Measurements from ENCODE around the gene C6orf136. TPM values are rescaled to one million over a fixed set of nuclear protein-coding genes. Genes with fewer than 3 reads are reported as not detected.

The C6orf136 gene
- total and polyA plus RNA-seq, 9 of the 15 experiments (the other 6 are each of a cell fraction or from before 2014, with no cell fraction given): 14.1 to 63.1 (median 18.4) TPM

- TF ChIP-seq MGA (IDR thresholded peaks at IDR 0.05) (no peak), HNRNPLL (IDR thresholded peaks at IDR 0.05; ENCODE audit: low read depth, low read length, poor library complexity, severe bottlenecking) (no peak), WHSC1 (IDR thresholded peaks at IDR 0.05; ENCODE audit: low read length) (no peak), ZNF23 (CRISPR knock-in tag; IDR thresholded peaks at IDR 0.05) (peak; percentile 72), SMAD2 (IDR thresholded peaks at IDR 0.05; ENCODE audit: low read depth, low read length) (no peak), ZNF212 (CRISPR knock-in tag; IDR thresholded peaks at IDR 0.05) (no peak), RNF2 (IDR thresholded peaks at IDR 0.05) (no peak), SAFB2 (IDR thresholded peaks at IDR 0.05; ENCODE audit: borderline replicate concordance, low read depth, low read length, severe bottlenecking) (no peak), GTF2A2 (tag; IDR thresholded peaks at IDR 0.05) (no peak), MITF (IDR thresholded peaks at IDR 0.05) (no peak), ZNF766 (CRISPR knock-in tag; conservative IDR thresholded peaks at IDR 0.05) (peak; percentile 41; the same call in 1 of the 2 replicates), DACH1 (IDR thresholded peaks at IDR 0.05; ENCODE audit: partially characterized antibody) (no peak), ZNF133 (CRISPR knock-in tag; IDR thresholded peaks at IDR 0.05) (no peak), ZNF696 (CRISPR knock-in tag; conservative IDR thresholded peaks at IDR 0.05) (no peak; the same call in 1 of the 2 replicates), IFI16 (CRISPR knock-in tag; IDR thresholded peaks at IDR 0.05) (no peak), JUN (IDR thresholded peaks at IDR 0.05; ENCODE audit: borderline replicate concordance, low read depth, low read length) (no peak), JUN (CRISPR knock-in tag; IDR thresholded peaks at IDR 0.05; ENCODE audit: borderline replicate concordance) (no peak)
Observed at GRCh38 chr6:30614044-30614842, 32.7 kb upstream of the C6orf136 start (continued).

Measured in K562 (cell line).